Peyer's patch (tissue), 4 donors: Measurements from ENCODE around the gene FAM118B. TPM values are rescaled to one million over a fixed set of nuclear protein-coding genes. Genes with fewer than 3 reads are reported as not detected.

Experiments used
- DNase-seq, 3 donors: peaks; one replicate each; pipeline ENCODE4 v3.0.0-alpha.2; 2017 to 2019
- H3K27ac ChIP-seq, 4 donors: fragments of 200-600 bp; sonication (generic); one replicate each; pipeline ENCODE4 v1.5.1; 2016 to 2019
- H3K27me3 ChIP-seq, 2 donors: fragments of 200-600 bp; sonication (generic); one replicate each; pipeline ENCODE4 v1.5.1; 2019
- H3K36me3 ChIP-seq, 3 donors: fragments of 200-600 bp; sonication (generic); one replicate each; pipeline ENCODE4 v1.5.1; 2016 to 2019
- H3K4me1 ChIP-seq, 4 donors: fragments of 200-600 bp; sonication (generic); one replicate each; pipeline ENCODE4 v1.5.1; 2016 to 2019
- H3K4me3 ChIP-seq, 4 donors: fragments of 200-600 bp; sonication (generic); 1 replicate in 3 of 4; 2 replicates in 1 of 4; pipeline ENCODE4 v1.5.1; 2016 to 2019; ENCODE audit warnings: mild to moderate bottlenecking in 1 of 4
- H3K9me3 ChIP-seq, 4 donors: fragments of 200-600 bp; sonication (generic); one replicate each; pipeline ENCODE4 v1.5.1; 2016 to 2019; ENCODE audit warnings: mild to moderate bottlenecking in 1 of 4
- CTCF ChIP-seq, 6 experiments: fragments of 450-650 bp in 4 of 6; fragments of 200-600 bp in 2 of 6; sonication (generic) in 1 of 6; IDR thresholded peaks; one replicate each; pipeline ENCODE4 v1.5.1; 2017 to 2019; ENCODE audit warnings: antibody characterized with exemption in 6 of 6, mild to moderate bottlenecking in 3 of 6, moderate library complexity in 1 of 6
- POLR2A ChIP-seq, 2 donors: fragments of 450-650 bp; IDR thresholded peaks; one replicate each; pipeline ENCODE4 v1.5.1; 2017; ENCODE audit warnings: antibody characterized with exemption in 2 of 2, mild to moderate bottlenecking in 2 of 2, moderate library complexity in 2 of 2
- total RNA-seq, 4 donors: library from RNA; depleted of rRNA; stranded (reverse); fragments of >200 nt; gene quantifications; one replicate each; pipeline ENCODE4 v1.1.0, GENCODE V29; 2016

The FAM118B gene
- total RNA-seq, 4 donors from 2014 or later, result 22.9 to 36.9 (median 29.5) TPM

- H3K9me3 ChIP-seq, result no peaks in the 10 kb centered on the region
- no peaks in the 10 kb centered on the region for H3K36me3 ChIP-seq
- no peak overlapping the region for H3K27ac ChIP-seq
- no peaks in the 10 kb centered on the region for H3K27me3 ChIP-seq
- H3K4me1 ChIP-seq, result no peaks in the 10 kb centered on the region
- no peak overlapping the region for H3K4me3 ChIP-seq
- no peak for DNase-seq
- TF ChIP-seq CTCF (IDR thresholded peaks at IDR 0.05) (no peak), POLR2A (IDR thresholded peaks at IDR 0.05) (no peak)
Observed at GRCh38 chr11:126173257-126173656, 38.3 kb upstream of the FAM118B start.

DNA sequence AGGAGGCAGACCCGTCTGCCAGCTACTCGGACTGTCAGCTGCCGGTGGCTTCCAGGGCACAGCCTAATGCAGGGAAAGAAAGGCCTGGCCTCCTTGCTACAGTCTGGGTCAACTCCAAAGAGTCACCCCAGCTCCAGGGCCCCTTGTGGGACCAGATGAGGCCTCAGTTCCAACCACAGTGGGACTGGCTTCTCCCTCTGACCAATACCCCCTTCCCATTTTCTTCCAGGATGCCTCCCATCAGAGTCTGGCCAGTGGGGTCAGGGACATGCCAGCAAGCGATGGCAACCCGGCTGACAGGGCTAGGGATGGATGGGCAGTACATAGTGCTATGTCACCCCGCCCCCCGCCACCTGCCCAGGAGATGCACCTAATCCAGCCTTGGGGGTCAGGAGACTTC is 36.8 kb upstream of the FAM118B start:
- Histone ChIP-seq H3K9me3 (no peaks in the 10 kb centered on the region), H3K4me3 (no peak overlapping the region), H3K27me3 (no peaks in the 10 kb centered on the region), H3K36me3 (no peaks in the 10 kb centered on the region), H3K4me1 (no peaks in the 10 kb centered on the region), H3K27ac (no peak overlapping the region)
- TF ChIP-seq POLR2A (IDR thresholded peaks at IDR 0.05), result no peak
- TF ChIP-seq CTCF (IDR thresholded peaks at IDR 0.05), result no peak
- no peak for DNase-seq

GRCh38 chr11:126175393-126175792 is 36.2 kb upstream of the FAM118B start:
- Histone ChIP-seq H3K9me3 (no peaks in the 10 kb centered on the region), H3K27ac (no peak overlapping the region), H3K36me3 (no peaks in the 10 kb centered on the region), H3K27me3 (no peaks in the 10 kb centered on the region), H3K4me3 (no peak overlapping the region), H3K4me1 (no peaks in the 10 kb centered on the region)
- TF ChIP-seq POLR2A (IDR thresholded peaks at IDR 0.05) (no peak), CTCF (IDR thresholded peaks at IDR 0.05) (no peak)
- DNase-seq, result no peak

- Histone ChIP-seq H3K4me3 (no peak overlapping the region), H3K4me1 (no peaks in the 10 kb centered on the region), H3K27ac (no peak overlapping the region), H3K9me3 (no peaks in the 10 kb centered on the region), H3K27me3 (no peaks in the 10 kb centered on the region), H3K36me3 (no peaks in the 10 kb centered on the region)
- TF ChIP-seq POLR2A (IDR thresholded peaks at IDR 0.05) (no peak), CTCF (IDR thresholded peaks at IDR 0.05) (no peak)
- no peak for DNase-seq
Observed at GRCh38 chr11:126176853-126177470, 34.6 kb upstream of the FAM118B start.

DNA sequence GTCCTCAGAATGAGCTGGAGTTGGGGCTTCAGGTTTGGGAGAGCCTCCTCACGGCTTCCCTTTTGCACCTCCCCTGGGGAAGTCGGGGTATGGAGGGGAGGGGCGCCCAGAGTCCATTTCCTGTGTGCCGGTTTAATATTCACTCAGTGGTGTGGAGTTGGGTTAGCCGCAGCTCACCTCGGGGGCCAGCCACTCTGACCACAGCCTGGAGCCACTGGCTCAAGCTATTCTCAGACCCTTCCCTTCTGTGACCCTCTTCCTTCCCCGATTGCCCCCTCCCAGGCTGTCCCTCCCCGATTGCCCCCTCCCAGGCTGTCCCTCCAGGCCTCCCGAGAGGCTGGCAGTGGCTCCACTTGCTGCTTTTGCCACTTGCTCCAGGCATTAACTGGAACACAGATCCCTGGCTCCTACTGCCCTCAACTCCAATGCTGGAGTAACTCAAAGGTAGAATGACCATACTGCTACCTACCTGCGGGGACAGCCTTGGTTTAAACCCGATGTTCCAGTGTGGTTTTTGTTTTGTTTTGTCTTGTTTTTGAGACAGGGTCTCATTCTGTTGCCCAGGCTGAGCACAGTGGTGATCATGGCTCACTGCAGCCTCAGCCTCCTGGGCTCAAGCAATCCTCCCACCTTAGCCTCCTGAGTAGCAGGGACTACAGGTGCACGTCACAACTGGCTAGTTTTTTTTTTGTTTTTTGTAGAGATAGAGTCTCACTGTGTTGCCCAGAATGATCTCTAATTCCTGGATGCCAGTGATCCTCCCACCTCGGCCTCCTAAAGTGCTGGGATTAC is 29.4 kb upstream of the FAM118B start:
- Histone ChIP-seq H3K9me3 (no peaks in the 10 kb centered on the region), H3K27ac (no peak overlapping the region), H3K4me1 (no peaks in the 10 kb centered on the region), H3K4me3 (no peak overlapping the region), H3K27me3 (no peaks in the 10 kb centered on the region), H3K36me3 (no peaks in the 10 kb centered on the region)
- TF ChIP-seq CTCF (IDR thresholded peaks at IDR 0.05), result no peak
- TF ChIP-seq POLR2A (IDR thresholded peaks at IDR 0.05), result no peak
- no peak for DNase-seq
